ENCODE results near the gene C14orf132.
"Not testable (repeated sequence)": the region's sequence is repeated elsewhere in the genome, so short reads cannot be mapped to it uniquely, and the experiment has no call there.

The C14orf132 gene

GRCh38 chr14:96038920-96039632 lies at the start of gene C14orf132:
Gene C14orf132 (plus strand): TSS chr14:96039362. CDS start chr14:96039501, 139 bp downstream.
- DNase-seq (ENCODE audit: low read depth in 2 of 3, low spot score in 1 of 3) = peak; percentile 23 to 55 (median 52)

GRCh38 chr14:95993768-95994592 lies 45.2 kb upstream of the C14orf132 start:
- peak in 2 of 3 donors; percentile 0 to 19 for DNase-seq (ENCODE audit: low read depth in 2 of 3, low spot score in 1 of 3)

- DNase-seq (ENCODE audit: low read depth in 2 of 3, low spot score in 1 of 3) = no peak
These were observed 44.6 kb upstream of the C14orf132 start for GRCh38 chr14:95994593-95994928.

GRCh38 chr14:95998656-95999055 lies 40.5 kb upstream of the C14orf132 start:
- no peak for DNase-seq (ENCODE audit: low read depth in 2 of 3, low spot score in 1 of 3)

- DNase-seq (ENCODE audit: low read depth in 2 of 3, low spot score in 1 of 3) = no peak
These were observed 37.2 kb upstream of the C14orf132 start for GRCh38 chr14:96001866-96002497.

- no peak for DNase-seq (ENCODE audit: low read depth in 2 of 3, low spot score in 1 of 3)
These were observed 36.7 kb upstream of the C14orf132 start for GRCh38 chr14:96002498-96002884.

- no peak for DNase-seq (ENCODE audit: low read depth in 2 of 3, low spot score in 1 of 3)
These were observed 28.0 kb upstream of the C14orf132 start for GRCh38 chr14:96011131-96011530.

- DNase-seq (ENCODE audit: low read depth in 2 of 3, low spot score in 1 of 3) = no peak
These were observed 27.6 kb upstream of the C14orf132 start for GRCh38 chr14:96011607-96012006.

- DNase-seq (ENCODE audit: low read depth in 2 of 3, low spot score in 1 of 3) = not testable (repeated sequence)
These were observed 26.4 kb upstream of the C14orf132 start for GRCh38 chr14:96012757-96013156.

GRCh38 chr14:96014176-96014575 lies 25.0 kb upstream of the C14orf132 start:
- no peak for DNase-seq (ENCODE audit: low read depth in 2 of 3, low spot score in 1 of 3)

GRCh38 chr14:96016501-96017160 lies 22.5 kb upstream of the C14orf132 start:
- no peak for DNase-seq (ENCODE audit: low read depth in 2 of 3, low spot score in 1 of 3)

- DNase-seq (ENCODE audit: low read depth in 2 of 3, low spot score in 1 of 3) = no peak
These were observed 21.3 kb upstream of the C14orf132 start for GRCh38 chr14:96017882-96018281.

- DNase-seq (ENCODE audit: low read depth in 2 of 3, low spot score in 1 of 3) = no peak
These were observed 11.5 kb upstream of the C14orf132 start for GRCh38 chr14:96027431-96028355.

- DNase-seq (ENCODE audit: low read depth in 2 of 3, low spot score in 1 of 3) = no peak
These were observed 10.0 kb upstream of the C14orf132 start for GRCh38 chr14:96029089-96029645.

- no peak for DNase-seq (ENCODE audit: low read depth in 2 of 3, low spot score in 1 of 3)
These were observed 8.9 kb upstream of the C14orf132 start for GRCh38 chr14:96030108-96030760.

- DNase-seq (ENCODE audit: low read depth in 2 of 3, low spot score in 1 of 3) = no peak
These were observed 7.5 kb upstream of the C14orf132 start for GRCh38 chr14:96031691-96032090.

- no peak for DNase-seq (ENCODE audit: low read depth in 2 of 3, low spot score in 1 of 3)
These were observed 3.7 kb upstream of the C14orf132 start for GRCh38 chr14:96035456-96035855.

- no peak for DNase-seq (ENCODE audit: low read depth in 2 of 3, low spot score in 1 of 3)
These were observed 1.1 kb upstream of the C14orf132 start for GRCh38 chr14:96037891-96038557.

- no peak for DNase-seq (ENCODE audit: low read depth in 2 of 3, low spot score in 1 of 3)
These were observed 623 bp upstream of the C14orf132 start for GRCh38 chr14:96038558-96038919.

Measured in stimulated activated CD4-positive, alpha-beta T cell treated with anti-CD3 and anti-CD28 coated beads, Interleukin-12 subunit alpha, Interleukin-12 subunit beta, amount 100 ng/mL, for 48 hours (primary cell).